T-helper 1 cell treated with Interleukin-12 subunit alpha and Interleukin-12 subunit beta and Interleukin-4 antibody, amounts not matched to agents 30 μg/mL and 1 μg/mL, for 36 hours (primary cell): ENCODE data around the gene LY86.

Experiments
- H3K27ac Mint-ChIP-seq: one replicate; pipeline ENCODE4 v1.8.0; 2021; ENCODE audit warnings: mild to moderate bottlenecking, mixed read lengths
- H3K27me3 Mint-ChIP-seq: one replicate; pipeline ENCODE4 v1.8.0; 2021; ENCODE audit warnings: low read depth, mixed read lengths
- H3K36me3 Mint-ChIP-seq: one replicate; pipeline ENCODE4 v1.8.0; 2021; ENCODE audit warnings: low read depth, mixed read lengths
- H3K4me1 Mint-ChIP-seq: one replicate; pipeline ENCODE4 v1.8.0; 2021; ENCODE audit warnings: low read depth, mixed read lengths
- H3K4me3 Mint-ChIP-seq: one replicate; pipeline ENCODE4 v1.8.0; 2021; ENCODE audit warnings: mild to moderate bottlenecking, moderate library complexity, mixed read lengths
- H3K9me3 Mint-ChIP-seq: one replicate; pipeline ENCODE4 v1.8.0; 2021; ENCODE audit warnings: mixed read lengths

LY86 gene

DNA sequence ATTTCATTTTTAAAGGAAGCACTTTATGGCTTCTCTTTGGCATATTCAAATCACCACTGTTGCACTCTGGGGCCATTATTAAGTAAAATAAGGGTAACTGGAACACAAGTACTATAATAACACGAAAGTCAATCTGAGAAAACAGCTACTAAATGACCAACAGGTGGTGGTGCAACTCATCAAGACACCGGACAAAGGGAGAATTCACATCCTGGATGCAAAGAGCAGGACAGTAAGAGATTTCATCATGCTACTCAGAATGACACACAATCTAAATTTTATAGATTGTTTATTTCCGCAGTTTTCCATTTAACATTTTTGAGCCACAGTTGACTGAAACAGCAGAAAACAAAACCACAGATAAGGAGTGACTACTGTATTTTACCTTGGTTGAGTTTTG is 27.6 kb upstream of the LY86 start:
- H3K9me3 Mint-ChIP-seq = peaks cover 12% of the 10 kb centered on the region
- H3K27ac Mint-ChIP-seq = no peak overlapping the region
- H3K4me1 Mint-ChIP-seq = peaks cover 49% of the 10 kb centered on the region
- peaks cover 6% of the 10 kb centered on the region for H3K36me3 Mint-ChIP-seq
- H3K4me3 Mint-ChIP-seq = no peak overlapping the region
- peaks cover 3% of the 10 kb centered on the region for H3K27me3 Mint-ChIP-seq

DNA sequence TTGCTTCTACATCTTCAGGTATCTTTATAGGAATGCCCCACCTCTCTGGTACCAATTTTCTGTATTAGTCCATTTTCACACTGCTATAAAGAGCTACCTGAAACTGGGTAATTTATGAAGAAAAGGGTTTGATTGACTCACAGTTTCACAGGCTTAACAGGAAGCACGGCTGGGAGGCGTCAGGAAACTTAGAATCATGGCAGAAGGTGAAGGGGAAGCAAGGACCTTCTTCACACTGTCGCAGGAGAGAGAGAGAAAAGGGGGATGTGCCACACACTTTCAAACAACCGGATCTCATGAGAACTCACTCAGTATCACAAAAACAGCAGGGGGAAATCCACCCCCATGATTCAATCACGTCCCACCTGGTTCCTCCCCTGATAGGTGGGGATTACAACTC is 24.4 kb upstream of the LY86 start:
- H3K27ac Mint-ChIP-seq = no peak overlapping the region
- H3K27me3 Mint-ChIP-seq = no peaks in the 10 kb centered on the region
- H3K9me3 Mint-ChIP-seq = peaks cover 12% of the 10 kb centered on the region
- H3K4me1 Mint-ChIP-seq = peaks cover 34% of the 10 kb centered on the region
- H3K4me3 Mint-ChIP-seq = no peak overlapping the region
- H3K36me3 Mint-ChIP-seq = peaks cover 6% of the 10 kb centered on the region

GRCh38 chr6:6565069-6565468 is 23.5 kb upstream of the LY86 start:
- no peaks in the 10 kb centered on the region for H3K27me3 Mint-ChIP-seq
- peaks cover 6% of the 10 kb centered on the region for H3K36me3 Mint-ChIP-seq

DNA sequence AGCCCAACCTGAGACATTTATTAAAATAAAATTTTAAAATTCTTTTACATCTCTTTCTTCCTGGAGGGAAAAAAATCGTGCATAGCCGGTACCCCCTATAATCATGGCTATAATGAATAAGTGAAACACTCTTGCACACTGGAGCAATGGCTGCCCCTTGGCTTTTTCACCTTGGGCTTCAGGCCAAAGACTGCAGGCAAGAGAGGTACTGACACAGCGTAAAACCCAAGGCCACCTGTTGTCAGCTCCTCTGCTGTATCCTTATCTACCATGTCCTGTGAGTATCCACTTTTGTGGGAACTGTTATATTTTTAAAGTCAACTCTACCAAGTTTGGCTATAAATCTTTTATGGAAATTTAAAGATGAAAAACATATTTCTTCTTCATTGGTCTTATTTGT is 23.0 kb upstream of the LY86 start:
- H3K4me1 Mint-ChIP-seq = peaks cover 24% of the 10 kb centered on the region
- peaks cover 6% of the 10 kb centered on the region for H3K36me3 Mint-ChIP-seq
- no peak overlapping the region for H3K4me3 Mint-ChIP-seq
- H3K9me3 Mint-ChIP-seq = peaks cover 12% of the 10 kb centered on the region
- no peaks in the 10 kb centered on the region for H3K27me3 Mint-ChIP-seq
- H3K27ac Mint-ChIP-seq = no peak overlapping the region

More at GRCh38 chr6:6565069-6565468, 23.5 kb upstream of the LY86 start:
- Mint-ChIP-seq H3K9me3 (peaks cover 12% of the 10 kb centered on the region), H3K4me3 (no peak overlapping the region), H3K4me1 (peaks cover 28% of the 10 kb centered on the region), H3K27ac (no peak overlapping the region)

- Mint-ChIP-seq H3K4me1 (peaks cover 17% of the 10 kb centered on the region), H3K4me3 (no peak overlapping the region), H3K36me3 (peaks cover 8% of the 10 kb centered on the region), H3K27ac (no peak overlapping the region), H3K9me3 (peaks cover 16% of the 10 kb centered on the region), H3K27me3 (no peaks in the 10 kb centered on the region)
Measured at GRCh38 chr6:6566766-6567165, 21.8 kb upstream of the LY86 start.

- Mint-ChIP-seq H3K4me3 (no peak overlapping the region), H3K27ac (no peak overlapping the region), H3K4me1 (peaks cover 4% of the 10 kb centered on the region), H3K9me3 (peaks cover 20% of the 10 kb centered on the region), H3K27me3 (peaks cover 12% of the 10 kb centered on the region), H3K36me3 (peaks cover 2% of the 10 kb centered on the region)
Measured at GRCh38 chr6:6569096-6569810, 19.3 kb upstream of the LY86 start.

GRCh38 chr6:6569811-6570164 is 18.7 kb upstream of the LY86 start:
- Mint-ChIP-seq H3K9me3 (peaks cover 20% of the 10 kb centered on the region), H3K27me3 (peaks cover 12% of the 10 kb centered on the region), H3K4me1 (no peaks in the 10 kb centered on the region), H3K27ac (no peak overlapping the region), H3K36me3 (peaks cover 3% of the 10 kb centered on the region), H3K4me3 (no peak overlapping the region)

- H3K27me3 Mint-ChIP-seq = peaks cover 12% of the 10 kb centered on the region
- H3K4me1 Mint-ChIP-seq = no peaks in the 10 kb centered on the region
- no peak overlapping the region for H3K4me3 Mint-ChIP-seq
- peaks cover 24% of the 10 kb centered on the region for H3K9me3 Mint-ChIP-seq
- peaks cover 3% of the 10 kb centered on the region for H3K36me3 Mint-ChIP-seq
- no peak overlapping the region for H3K27ac Mint-ChIP-seq
Measured at GRCh38 chr6:6570929-6571671, 17.4 kb upstream of the LY86 start.

DNA sequence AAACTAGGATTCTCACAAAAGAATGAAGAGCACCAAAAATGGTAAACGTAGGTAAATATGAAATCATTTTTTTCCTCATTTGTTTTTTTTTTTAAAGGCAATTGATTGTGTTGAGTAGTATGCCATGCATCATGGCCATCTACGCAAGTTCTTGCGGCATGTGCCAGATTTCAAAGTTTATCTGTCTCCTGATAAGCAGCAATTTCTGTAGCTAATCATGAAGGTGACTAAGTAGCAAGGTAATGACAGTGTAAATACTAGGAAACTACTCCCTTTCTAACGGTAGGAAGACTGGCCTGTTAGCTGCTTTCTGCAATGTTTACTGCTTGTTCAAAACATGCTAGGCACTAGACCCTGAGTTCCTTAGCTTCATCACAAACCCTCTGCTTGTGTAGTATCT is 13.4 kb upstream of the LY86 start:
- H3K36me3 Mint-ChIP-seq = peaks cover 5% of the 10 kb centered on the region
- H3K4me3 Mint-ChIP-seq = no peak overlapping the region
- H3K27me3 Mint-ChIP-seq = peaks cover 12% of the 10 kb centered on the region
- peaks cover 3% of the 10 kb centered on the region for H3K4me1 Mint-ChIP-seq
- peaks cover 29% of the 10 kb centered on the region for H3K9me3 Mint-ChIP-seq
- no peak overlapping the region for H3K27ac Mint-ChIP-seq

GRCh38 chr6:6577735-6578134 is 10.8 kb upstream of the LY86 start:
- H3K36me3 Mint-ChIP-seq = peaks cover 7% of the 10 kb centered on the region
- H3K27ac Mint-ChIP-seq = no peak overlapping the region
- H3K9me3 Mint-ChIP-seq = peaks cover 32% of the 10 kb centered on the region
- peaks cover 5% of the 10 kb centered on the region for H3K27me3 Mint-ChIP-seq
- H3K4me1 Mint-ChIP-seq = peaks cover 16% of the 10 kb centered on the region
- no peak overlapping the region for H3K4me3 Mint-ChIP-seq

DNA sequence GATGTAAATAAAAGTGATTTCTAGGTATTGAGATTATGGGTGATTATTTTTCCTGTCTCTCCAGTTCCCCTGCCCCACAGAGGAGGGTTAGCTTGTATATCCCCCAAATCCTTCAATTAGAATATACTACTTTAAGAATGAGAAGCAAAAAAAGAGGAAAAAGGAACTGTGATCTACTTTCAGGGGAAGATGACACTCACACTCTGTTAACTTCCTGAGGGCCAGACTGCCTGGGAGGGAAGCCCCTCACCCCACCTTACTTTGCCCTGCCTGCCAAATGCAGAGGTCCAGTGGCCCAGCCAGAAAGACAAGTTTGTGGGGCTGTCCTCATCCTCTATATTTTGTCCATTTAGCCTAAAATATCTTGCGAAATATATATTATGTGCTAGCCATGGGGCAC is 9.2 kb upstream of the LY86 start:
- Mint-ChIP-seq H3K36me3 (peaks cover 9% of the 10 kb centered on the region), H3K4me1 (peaks cover 21% of the 10 kb centered on the region), H3K4me3 (no peak overlapping the region), H3K27me3 (no peaks in the 10 kb centered on the region), H3K9me3 (peaks cover 33% of the 10 kb centered on the region), H3K27ac (no peak overlapping the region)

DNA sequence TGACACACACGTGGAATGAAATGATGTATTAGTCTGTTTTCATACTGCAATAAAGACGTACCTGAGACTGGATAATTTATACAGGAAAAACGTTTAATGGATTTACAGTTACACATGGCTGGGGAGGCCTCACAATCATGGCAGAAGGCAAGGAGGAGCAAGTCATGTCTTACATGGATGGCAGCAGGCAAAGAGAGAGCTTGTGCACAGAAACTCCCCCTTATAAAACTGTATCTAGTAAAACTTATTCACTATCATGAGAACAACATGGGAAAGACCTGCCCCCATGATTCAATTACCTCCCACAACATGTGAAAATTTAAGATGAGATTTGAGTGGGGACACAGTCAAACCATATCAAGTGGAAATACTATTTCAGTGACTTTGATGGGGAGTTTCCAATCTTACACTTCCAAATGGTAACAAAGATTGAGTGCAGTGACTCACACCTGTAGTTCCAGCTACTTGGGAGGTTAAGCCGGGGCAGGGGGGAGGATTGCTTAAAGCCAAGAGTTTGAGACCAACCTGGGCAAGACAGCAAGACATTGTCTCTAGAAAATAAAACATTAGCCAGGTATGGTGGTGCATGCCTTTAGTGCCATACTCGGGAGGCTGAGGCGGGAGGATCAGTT is 8.2 kb upstream of the LY86 start:
- peaks cover 29% of the 10 kb centered on the region for H3K4me1 Mint-ChIP-seq
- no peak overlapping the region for H3K4me3 Mint-ChIP-seq
- H3K36me3 Mint-ChIP-seq = peaks cover 8% of the 10 kb centered on the region
- H3K9me3 Mint-ChIP-seq = peaks cover 29% of the 10 kb centered on the region
- no peaks in the 10 kb centered on the region for H3K27me3 Mint-ChIP-seq
- no peak overlapping the region for H3K27ac Mint-ChIP-seq

GRCh38 chr6:6581054-6581453 is 7.5 kb upstream of the LY86 start:
- H3K27ac Mint-ChIP-seq = no peak overlapping the region
- H3K4me3 Mint-ChIP-seq = no peak overlapping the region
- H3K36me3 Mint-ChIP-seq = peaks cover 8% of the 10 kb centered on the region
- peaks cover 27% of the 10 kb centered on the region for H3K9me3 Mint-ChIP-seq
- no peaks in the 10 kb centered on the region for H3K27me3 Mint-ChIP-seq
- H3K4me1 Mint-ChIP-seq = peaks cover 29% of the 10 kb centered on the region

GRCh38 chr6:6582131-6582530 is 6.4 kb upstream of the LY86 start:
- H3K4me1 Mint-ChIP-seq = peaks cover 34% of the 10 kb centered on the region
- peaks cover 8% of the 10 kb centered on the region for H3K36me3 Mint-ChIP-seq
- H3K27ac Mint-ChIP-seq = no peak overlapping the region
- H3K27me3 Mint-ChIP-seq = no peaks in the 10 kb centered on the region
- peaks cover 27% of the 10 kb centered on the region for H3K9me3 Mint-ChIP-seq
- no peak overlapping the region for H3K4me3 Mint-ChIP-seq

DNA sequence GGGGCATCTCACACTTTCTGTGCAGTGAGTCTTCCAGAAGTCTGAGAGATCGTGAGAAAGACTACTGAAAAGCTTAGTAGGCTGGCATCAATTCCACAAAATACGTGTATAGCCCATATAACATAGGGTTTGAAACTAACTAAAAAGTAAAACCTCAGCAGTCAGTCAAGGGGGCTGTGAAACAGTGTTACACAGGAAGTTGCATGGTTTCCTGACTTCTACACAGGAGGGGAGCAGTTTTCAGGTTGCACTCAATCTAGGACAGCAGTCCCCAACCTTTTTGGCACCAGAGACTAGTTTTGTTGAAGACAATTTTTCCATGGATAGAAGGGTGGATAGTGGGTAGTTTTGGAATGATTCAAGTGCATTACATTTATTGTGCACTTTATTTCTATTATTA is 4.7 kb upstream of the LY86 start:
- peaks cover 45% of the 10 kb centered on the region for H3K4me1 Mint-ChIP-seq
- peaks cover 27% of the 10 kb centered on the region for H3K9me3 Mint-ChIP-seq
- no peaks in the 10 kb centered on the region for H3K27me3 Mint-ChIP-seq
- peaks cover 8% of the 10 kb centered on the region for H3K36me3 Mint-ChIP-seq
- H3K27ac Mint-ChIP-seq = peak overlapping the region; percentile 3
- no peak overlapping the region for H3K4me3 Mint-ChIP-seq
